HG02840 (cell line): ENCODE measurements around the gene MMP24OS.
"Not testable (repeated sequence)": the region's sequence is repeated elsewhere in the genome, so short reads cannot be mapped to it uniquely, and the experiment has no call there.

Experiments
- ATAC-seq: cut with Tn5 transposase; IDR thresholded peaks from one replicate; pipeline ENCODE4 v1.9.1; 2021; ENCODE audit warnings: mild to moderate bottlenecking, moderate library complexity, moderate number of reproducible peaks; ENCODE audit not compliant: unreplicated experiment, low FRiP score

MMP24OS gene

GRCh38 chr20:35277531-35278395, at the start of gene MMP24OS:
MMP24OS (minus strand) TSS chr20:35278122; CDS start chr20:35277929, 193 bp downstream.
- peak; percentile 81 for ATAC-seq

- ATAC-seq, result no peak
Measured at GRCh38 chr20:35327074-35327976, 49.4 kb upstream of the MMP24OS start.

GRCh38 chr20:35326740-35327073, 48.8 kb upstream of the MMP24OS start:
- ATAC-seq, result no peak

GRCh38 chr20:35326021-35326739, 48.3 kb upstream of the MMP24OS start:
- ATAC-seq, result no peak

GRCh38 chr20:35325401-35325800, 47.5 kb upstream of the MMP24OS start:
- no peak for ATAC-seq

- no peak for ATAC-seq
Measured at GRCh38 chr20:35320396-35321126, 42.6 kb upstream of the MMP24OS start.

- ATAC-seq, result no peak
Measured at GRCh38 chr20:35319871-35320197, 41.9 kb upstream of the MMP24OS start.

- ATAC-seq, result no peak
Measured at GRCh38 chr20:35319192-35319870, 41.4 kb upstream of the MMP24OS start.

- ATAC-seq, result no peak
Measured at GRCh38 chr20:35318502-35319157, 40.7 kb upstream of the MMP24OS start.

GRCh38 chr20:35317416-35318210, 39.7 kb upstream of the MMP24OS start:
- ATAC-seq, result no peak

- ATAC-seq, result no peak
Measured at GRCh38 chr20:35316086-35316485, 38.2 kb upstream of the MMP24OS start.

- not testable (repeated sequence) for ATAC-seq
Measured at GRCh38 chr20:35315632-35316020, 37.7 kb upstream of the MMP24OS start.

- ATAC-seq, result no peak
Measured at GRCh38 chr20:35314816-35315631, 37.1 kb upstream of the MMP24OS start.

GRCh38 chr20:35312318-35312717, 34.4 kb upstream of the MMP24OS start:
- no peak for ATAC-seq

GRCh38 chr20:35311822-35312221, 33.9 kb upstream of the MMP24OS start:
- no peak for ATAC-seq

- ATAC-seq, result no peak
Measured at GRCh38 chr20:35311409-35311808, 33.5 kb upstream of the MMP24OS start.
